DND-41 (cell line): ENCODE measurements around the gene KCNK3.

Experiments
- CTCF ChIP-seq: IDR thresholded peaks from 2 replicates; pipeline ENCODE4 v1.5.1; 2012; ENCODE audit warnings: borderline replicate concordance, low read length, moderate library complexity, mild to moderate bottlenecking; ENCODE audit not compliant: poor library complexity, severe bottlenecking; ENCODE audit errors: extremely low read depth
- EZH2 ChIP-seq: IDR thresholded peaks from 3 replicates; pipeline ENCODE4 v1.6.1; 2012; ENCODE audit warnings: borderline replicate concordance, low read depth, mild to moderate bottlenecking, moderate library complexity, low read length, inconsistent platforms; ENCODE audit not compliant: severe bottlenecking

- no peak for TF ChIP-seq EZH2
- no peak for TF ChIP-seq CTCF
These were observed 25.9 kb upstream of the KCNK3 start for GRCh38 chr2:26666671-26667070.
